ENCODE measurements around the gene CDC25C.

The CDC25C gene

GRCh38 chr5:138331449-138332368, at the start of gene CDC25C:
Gene CDC25C (minus strand): TSS chr5:138331804. CDS start chr5:138331180, 624 bp downstream.
- peak; percentile 82 to 99 for DNase-seq

- no peak for DNase-seq
These were observed 41.0 kb upstream of the CDC25C start for GRCh38 chr5:138372653-138373052.

- no peak for DNase-seq
These were observed 40.6 kb upstream of the CDC25C start for GRCh38 chr5:138372225-138372624.

DNA sequence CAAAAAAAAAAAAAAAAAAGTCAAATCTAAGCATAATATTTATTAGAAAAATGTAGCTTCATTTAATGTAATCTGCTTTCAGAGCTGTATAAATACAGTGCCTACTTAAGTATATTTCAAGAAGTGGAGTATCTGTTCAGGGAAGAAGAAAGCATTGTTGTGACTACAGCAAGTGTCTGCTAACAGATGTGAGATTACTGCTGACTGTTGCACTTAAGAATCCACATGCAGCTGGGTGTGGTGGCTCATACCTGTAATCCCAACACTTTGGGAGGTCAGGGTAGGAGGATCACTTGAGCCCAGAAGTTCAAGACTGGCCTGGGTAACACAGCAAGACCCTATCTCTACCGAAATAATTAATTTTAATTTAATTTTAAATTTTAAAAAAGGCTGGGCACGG, 39.9 kb upstream of the CDC25C start:
- no peak for DNase-seq

DNA sequence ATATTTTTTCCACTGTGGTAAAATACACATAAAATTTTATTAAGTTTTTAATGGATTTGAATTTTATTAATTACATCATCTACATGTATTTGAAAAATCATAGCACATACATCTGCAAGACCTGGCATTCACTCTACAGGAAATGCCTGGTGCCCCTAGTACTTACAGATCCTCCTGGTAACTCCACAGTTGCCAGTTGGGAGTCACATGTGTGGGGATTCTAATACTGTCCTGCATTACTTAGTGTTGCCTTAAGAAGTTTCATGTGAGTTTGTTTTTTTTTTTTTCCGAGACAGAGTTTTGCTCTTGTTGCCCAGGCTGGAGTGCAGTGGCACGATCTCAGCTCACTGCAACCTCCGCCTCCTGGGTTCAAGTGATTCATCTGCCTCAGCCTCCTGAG, 38.9 kb upstream of the CDC25C start:
- DNase-seq, result no peak

- peak in 1 of 2 donors; percentile 57 for DNase-seq
These were observed 38.1 kb upstream of the CDC25C start for GRCh38 chr5:138369706-138370105.

DNA sequence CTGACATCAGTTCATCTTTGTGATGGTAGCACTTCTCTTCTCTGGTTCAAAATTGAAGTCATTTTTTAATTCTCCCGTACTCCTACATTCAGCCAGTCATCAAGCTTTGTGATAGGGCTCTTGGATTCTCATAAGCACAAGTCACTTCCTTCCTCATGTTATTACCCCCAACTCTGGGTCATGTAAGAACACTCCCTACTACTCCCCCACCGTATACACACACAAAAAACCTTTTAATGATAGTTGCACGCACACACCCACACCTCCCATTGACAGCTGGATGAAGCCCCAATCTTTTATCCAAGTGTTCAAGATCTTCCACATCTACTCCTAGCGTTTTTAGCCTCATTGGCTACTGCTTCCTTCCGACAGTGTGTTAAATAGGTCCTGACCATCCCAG, 37.7 kb upstream of the CDC25C start:
- DNase-seq, result peak; percentile 11 to 47

- DNase-seq, result no peak
These were observed 35.2 kb upstream of the CDC25C start for GRCh38 chr5:138366632-138367382.

DNA sequence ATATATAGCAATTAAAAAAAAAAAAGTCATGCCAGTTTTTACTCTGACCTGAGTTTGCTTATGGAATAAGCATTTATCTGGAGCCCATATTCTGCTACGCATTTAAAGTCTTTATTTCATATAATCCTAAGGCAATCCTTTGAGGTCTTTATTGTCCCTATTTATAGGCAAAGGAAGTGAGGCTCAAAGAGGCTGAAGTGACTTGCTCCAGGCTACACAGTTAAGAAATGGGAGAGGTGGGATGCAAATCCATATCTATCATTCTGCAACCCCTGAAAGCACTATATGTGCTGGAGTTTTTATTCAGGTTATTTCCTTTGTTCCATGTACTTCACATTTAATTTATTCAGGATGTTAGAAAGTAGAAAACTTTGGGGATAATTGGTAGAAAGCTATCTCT, 33.0 kb upstream of the CDC25C start:
- no peak for DNase-seq

GRCh38 chr5:138360941-138361452, 29.4 kb upstream of the CDC25C start:
- DNase-seq, result no peak

- DNase-seq, result no peak
These were observed 28.0 kb upstream of the CDC25C start for GRCh38 chr5:138359621-138360020.

- peak in 1 of 2 donors; percentile 44 for DNase-seq
These were observed 23.3 kb upstream of the CDC25C start for GRCh38 chr5:138354926-138355378.

DNA sequence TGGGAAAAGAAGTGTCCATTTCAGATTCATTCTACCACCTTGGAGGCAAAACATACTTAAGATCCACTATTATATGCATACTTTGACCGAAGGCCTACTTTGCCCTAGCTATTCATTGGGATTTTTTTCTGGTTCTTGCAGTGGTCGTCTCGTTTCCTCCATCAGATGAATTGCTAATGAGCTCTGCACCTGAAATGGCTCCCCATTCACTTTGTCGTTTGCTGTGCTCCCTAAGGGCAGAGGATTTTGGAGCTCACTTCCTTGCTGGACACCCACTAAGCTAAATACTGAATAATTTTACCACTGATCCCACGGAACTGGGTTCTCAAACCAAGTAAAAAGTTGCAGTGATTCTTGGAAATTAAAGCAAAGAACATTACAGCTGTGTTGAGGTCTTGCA, 22.8 kb upstream of the CDC25C start:
- no peak for DNase-seq

DNA sequence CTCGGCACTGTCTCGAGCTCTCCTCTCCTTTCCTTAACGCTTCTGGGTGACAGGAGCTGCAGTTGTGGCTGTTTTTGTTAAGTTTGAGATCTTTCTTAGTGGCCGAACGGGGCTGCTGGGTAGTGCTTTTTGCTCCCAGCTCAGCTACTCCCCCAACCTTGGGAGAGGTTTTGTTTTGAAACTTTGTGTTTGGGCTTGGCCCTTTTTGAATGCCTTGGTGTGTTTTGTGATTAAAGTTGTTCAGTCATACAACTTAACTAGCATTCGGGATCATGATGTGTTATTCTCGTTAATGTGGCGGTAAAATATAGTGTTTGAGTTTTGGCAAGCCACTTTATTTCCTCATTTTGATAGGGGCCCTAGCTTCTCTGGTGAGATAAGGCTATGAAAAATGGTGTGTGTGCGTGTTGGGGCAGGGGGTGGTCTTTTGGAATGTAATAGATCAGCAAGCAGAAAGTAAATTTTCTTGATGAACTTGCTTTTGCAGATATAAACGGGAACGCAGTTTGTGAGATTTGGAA, 22.0 kb upstream of the CDC25C start:
- no peak for DNase-seq

DNA sequence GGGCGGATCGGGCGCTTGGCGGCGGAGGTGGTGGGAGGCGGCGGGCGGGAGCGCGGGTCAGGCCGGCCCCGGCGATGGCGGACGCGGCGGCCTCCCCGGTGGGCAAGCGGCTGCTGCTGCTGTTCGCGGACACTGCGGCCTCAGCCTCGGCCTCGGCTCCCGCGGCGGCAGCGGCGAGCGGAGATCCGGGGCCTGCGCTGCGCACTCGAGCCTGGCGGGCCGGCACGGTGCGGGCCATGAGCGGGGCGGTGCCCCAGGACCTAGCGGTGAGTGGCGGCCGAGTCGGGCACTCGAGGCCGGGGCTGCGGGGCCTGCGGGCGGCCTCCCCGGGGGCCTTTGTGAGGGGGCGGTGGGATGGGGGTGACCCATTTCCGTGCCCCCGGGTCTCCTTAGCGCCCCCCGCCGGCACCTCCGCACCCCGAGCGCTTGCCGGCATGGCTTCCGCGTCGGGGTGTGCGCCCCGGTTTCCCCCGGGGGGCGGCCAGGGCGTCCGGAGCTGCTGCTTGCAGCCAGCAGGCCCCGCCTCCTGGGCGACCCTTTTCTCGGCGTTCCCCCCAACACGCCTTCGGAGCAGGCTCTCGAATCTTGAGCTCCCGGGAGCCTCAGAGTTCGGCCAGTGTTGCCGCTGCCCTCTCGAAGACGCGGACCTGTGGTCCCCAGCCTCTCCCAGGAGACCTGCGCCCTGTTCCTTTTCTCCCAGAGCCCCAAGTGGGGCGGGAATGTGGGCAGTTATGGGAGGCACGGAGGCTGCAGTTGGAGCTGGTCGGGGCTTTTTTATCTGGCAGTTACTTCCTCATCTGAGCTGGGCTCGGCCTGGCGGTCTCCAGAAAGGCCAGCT, 21.3 kb upstream of the CDC25C start:
- peak; percentile 54 to 78 for DNase-seq

GRCh38 chr5:138352071-138352721, 20.6 kb upstream of the CDC25C start, which contains the start of gene KDM3B:
Gene KDM3B (plus strand): TSS chr5:138352685. CDS start chr5:138352796, 111 bp downstream.
- peak in 1 of 2 donors; percentile 76 for DNase-seq

GRCh38 chr5:138351517-138351916, 19.9 kb upstream of the CDC25C start:
- no peak for DNase-seq

DNA sequence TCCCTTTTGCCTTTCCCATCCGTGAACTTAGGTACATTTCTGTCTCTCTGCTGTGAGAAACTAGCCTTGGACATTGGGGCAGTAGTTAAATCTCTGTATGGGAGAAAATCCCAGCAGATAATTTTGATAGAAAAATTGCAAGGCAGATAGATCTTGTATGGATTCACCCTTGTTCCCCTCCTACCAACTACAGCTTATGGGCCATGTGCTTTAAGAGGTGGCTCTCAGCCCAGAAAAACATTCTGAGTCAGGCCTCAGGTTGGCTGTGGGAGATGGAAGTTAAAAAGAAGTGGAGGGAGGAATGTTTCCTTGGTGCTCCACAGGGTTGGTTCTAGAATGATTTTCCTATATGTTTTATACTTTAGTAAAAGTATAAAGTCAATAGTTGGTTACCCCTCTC, 19.5 kb upstream of the CDC25C start:
- no peak for DNase-seq

DNA sequence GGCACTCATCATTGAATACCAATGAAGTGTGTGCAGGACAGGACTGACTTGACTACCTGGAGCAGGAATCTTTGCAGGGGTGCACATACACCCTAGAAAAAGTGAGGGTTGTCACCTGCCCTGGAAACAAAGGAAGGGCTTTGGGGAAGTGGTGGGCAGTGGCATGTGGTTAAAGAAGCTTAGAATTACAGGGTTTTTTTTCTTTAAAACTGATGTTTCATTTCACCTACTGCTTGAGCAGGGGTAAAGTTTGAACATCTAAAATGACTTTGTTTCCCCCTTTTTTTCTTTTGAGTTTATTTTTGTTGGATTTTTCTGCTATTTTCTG, 18.9 kb upstream of the CDC25C start:
- no peak for DNase-seq

DNA sequence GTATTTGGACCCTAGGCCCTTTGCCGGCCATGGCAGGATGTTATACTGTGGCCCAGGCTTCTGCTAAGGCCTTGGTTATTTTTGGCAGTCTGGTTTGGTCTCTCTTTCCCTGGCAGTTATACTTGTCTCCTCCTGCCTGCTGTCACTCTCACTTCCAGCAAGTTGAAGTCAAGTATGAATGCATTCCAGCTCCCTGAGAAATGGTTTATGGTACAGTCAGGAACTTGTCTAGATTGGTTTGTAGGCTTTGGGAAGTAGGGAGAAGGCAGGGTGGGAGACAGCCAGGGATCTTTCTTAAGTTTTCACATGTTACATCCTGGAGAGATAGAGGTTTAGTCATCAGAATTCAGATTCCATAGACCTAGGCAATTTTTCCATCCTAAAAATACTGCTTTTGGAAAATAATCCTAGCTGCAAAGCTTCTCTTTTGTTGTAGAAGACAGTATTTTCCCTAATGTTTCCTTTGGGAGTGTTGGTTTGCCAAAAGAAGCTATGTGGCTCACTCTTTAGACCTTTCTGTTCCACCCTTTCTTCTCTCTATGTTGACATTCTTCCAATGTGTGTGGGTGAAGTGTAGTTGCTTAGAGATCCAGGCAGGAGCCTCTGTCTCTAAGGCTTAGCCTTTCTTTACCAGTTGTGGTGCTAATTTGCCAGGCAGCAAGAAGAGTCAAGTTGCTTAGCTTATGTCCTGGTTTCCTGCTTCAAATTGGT, 18.4 kb upstream of the CDC25C start:
- no peak for DNase-seq

GRCh38 chr5:138346889-138347288, 15.3 kb upstream of the CDC25C start:
- no peak for DNase-seq

Measured in bone marrow (tissue), 2 donors.